NCI-H460 (cell line): Measurements from ENCODE around the gene PAPLN. TPM values are rescaled to one million over a fixed set of nuclear protein-coding genes. Genes with fewer than 3 reads are reported as not detected.

Experiments used
- DNase-seq: peaks from one replicate; pipeline ENCODE4 v3.0.0-alpha.2; 2016; ENCODE audit warnings: low read depth; ENCODE audit errors: extremely low read depth
- total RNA-seq: library from RNA; depleted of rRNA; stranded (reverse); fragments of >200 nt; shearing (Covaris generic); gene quantifications from 2 replicates; pipeline ENCODE4 v1.2.3, GENCODE V29; 2014

PAPLN gene
- total RNA-seq, 1 experiment from 2014 or later = 0.72 TPM

- no peak for DNase-seq
Measured at GRCh38 chr14:73258076-73258475, 20.8 kb downstream of the PAPLN start.

GRCh38 chr14:73258845-73259611, 21.7 kb downstream of the PAPLN start:
- no peak for DNase-seq

GRCh38 chr14:73259837-73260236, 22.5 kb downstream of the PAPLN start:
- no peak for DNase-seq

GRCh38 chr14:73260574-73260973, 23.3 kb downstream of the PAPLN start:
- no peak for DNase-seq

GRCh38 chr14:73261075-73261474, 23.8 kb downstream of the PAPLN start:
- DNase-seq = no peak

GRCh38 chr14:73261520-73262426, 24.5 kb downstream of the PAPLN start:
- no peak for DNase-seq

- no peak for DNase-seq
Measured at GRCh38 chr14:73262427-73263183, 25.3 kb downstream of the PAPLN start.

GRCh38 chr14:73263606-73264005, 26.3 kb downstream of the PAPLN start:
- no peak for DNase-seq

GRCh38 chr14:73264080-73264884, 27.0 kb downstream of the PAPLN start:
- DNase-seq = no peak

GRCh38 chr14:73264885-73265720, 27.8 kb downstream of the PAPLN start:
- DNase-seq = no peak

GRCh38 chr14:73265721-73266046, 28.4 kb downstream of the PAPLN start:
- DNase-seq = no peak

GRCh38 chr14:73266317-73266716, 29.0 kb downstream of the PAPLN start:
- no peak for DNase-seq

- no peak for DNase-seq
Measured at GRCh38 chr14:73267474-73267873, 30.2 kb downstream of the PAPLN start.

GRCh38 chr14:73269729-73270531, 32.6 kb downstream of the PAPLN start:
- no peak for DNase-seq

- no peak for DNase-seq
Measured at GRCh38 chr14:73272393-73272792, 35.1 kb downstream of the PAPLN start.

GRCh38 chr14:73273799-73274198, 36.5 kb downstream of the PAPLN start:
- no peak for DNase-seq

- DNase-seq = no peak
Measured at GRCh38 chr14:73276836-73277235, 39.5 kb downstream of the PAPLN start.

GRCh38 chr14:73277376-73277775, 40.1 kb downstream of the PAPLN start:
- DNase-seq = no peak

- no peak for DNase-seq
Measured at GRCh38 chr14:73280903-73281302, 43.6 kb downstream of the PAPLN start.
